Adrenal gland (tissue), 5 donors: ENCODE results near the gene RGS8.

ENCODE experiments used
- CTCF ChIP-seq, 6 experiments: fragments of 450-650 bp in 4 of 6; fragments of 200-600 bp in 2 of 6; sonication (generic) in 1 of 6; IDR thresholded peaks; 1 replicate in 5 of 6; 2 replicates in 1 of 6; pipeline versions ENCODE4 v1.5.1 to v1.8.0; 2016 to 2021; ENCODE audit warnings: antibody characterized with exemption in 6 of 6, mild to moderate bottlenecking in 2 of 6, moderate library complexity in 1 of 6
- POLR2A ChIP-seq, 2 donors: fragments of 450-650 bp; IDR thresholded peaks; one replicate each; pipeline ENCODE4 v1.6.1; 2017; ENCODE audit warnings: antibody characterized with exemption in 2 of 2, mild to moderate bottlenecking in 2 of 2, moderate library complexity in 1 of 2
- donor health status: DM: no; HTN: no; CAD: no.

GRCh38 chr1:182731852-182732575 lies 47.6 kb upstream of the RGS8 start:
- TF ChIP-seq CTCF (IDR thresholded peaks at IDR 0.05) (no peak), POLR2A (IDR thresholded peaks at IDR 0.05) (no peak)
